ENCODE data around the gene LIN28A.
"Not testable (repeated sequence)": the region's sequence is repeated elsewhere in the genome, so short reads cannot be mapped to it uniquely, and the experiment has no call there.

Gene LIN28A

DNA sequence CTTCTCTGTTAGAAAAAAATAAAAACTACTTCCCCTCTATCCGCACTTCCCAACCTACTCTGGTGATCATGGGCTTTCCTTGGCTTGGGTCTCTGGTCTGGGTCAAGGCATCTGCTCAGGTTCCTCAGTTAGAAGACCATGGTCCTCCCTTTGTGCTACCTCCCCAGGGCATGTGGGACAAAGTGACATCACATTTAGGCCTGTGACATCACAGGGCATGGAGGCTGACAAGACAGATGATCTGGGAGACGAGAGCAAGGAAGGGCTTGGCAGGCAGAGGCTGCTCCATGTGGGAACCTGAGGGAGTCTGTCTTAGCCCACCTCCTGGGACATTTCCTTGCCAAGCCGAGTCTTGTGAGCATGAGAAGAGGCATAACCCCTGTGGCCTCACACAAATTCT is 38.0 kb upstream of the LIN28A start, which contains the start of gene ZNF683:
Gene ZNF683, minus strand, starts transcription at position 140 of the 400 bp plus-strand sequence. CDS start 4,179 bp downstream, outside the sequence.
- not testable (repeated sequence) for H3K4me1 ChIP-seq (ENCODE audit: control insufficient read depth, insufficient read depth, low read length); H3K9ac ChIP-seq (ENCODE audit: low read depth, low read length); H3K36me3 ChIP-seq (ENCODE audit: insufficient read depth, low read length); H3K4me2 ChIP-seq (ENCODE audit: low read length); H3K4me3 ChIP-seq (ENCODE audit: low read length); H3K9me3 ChIP-seq (replicated peaks; ENCODE audit: low read length)
- H3K27me3 ChIP-seq (ENCODE audit: control insufficient read depth, insufficient read depth, low read length) = peaks cover 39% of the 10 kb centered on the region

DNA sequence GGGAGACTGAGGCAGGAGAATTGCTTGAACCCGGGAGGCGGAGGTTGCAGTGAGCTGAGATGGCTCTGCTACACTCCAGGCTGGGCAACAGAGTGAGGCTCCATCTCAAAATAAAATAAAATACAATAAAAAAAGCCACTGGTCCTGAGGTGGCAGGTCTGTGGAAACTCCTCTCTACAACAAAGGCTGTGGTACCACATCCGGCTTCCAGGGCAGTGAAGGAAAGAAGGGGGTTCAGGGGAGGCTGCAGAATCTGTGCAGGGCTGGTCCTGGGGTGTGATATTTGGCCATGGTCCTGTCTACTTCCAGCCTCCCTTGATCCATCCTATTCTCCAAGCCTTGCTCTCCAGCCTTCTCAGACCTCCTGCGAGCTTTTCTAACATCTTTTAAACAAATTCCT is 37.3 kb upstream of the LIN28A start:
- no peak overlapping the region for H3K4me2 ChIP-seq (ENCODE audit: low read length)
- no peak overlapping the region for H3K4me3 ChIP-seq (ENCODE audit: low read length)
- no peaks in the 10 kb centered on the region for H3K9me3 ChIP-seq (replicated peaks; ENCODE audit: low read length)
- H3K4me1 ChIP-seq (ENCODE audit: control insufficient read depth, insufficient read depth, low read length) = peaks cover 12% of the 10 kb centered on the region
- H3K9ac ChIP-seq (ENCODE audit: low read depth, low read length) = no peak overlapping the region
- no peaks in the 10 kb centered on the region for H3K36me3 ChIP-seq (ENCODE audit: insufficient read depth, low read length)
- H3K27me3 ChIP-seq (ENCODE audit: control insufficient read depth, insufficient read depth, low read length) = peaks cover 32% of the 10 kb centered on the region

- no peak overlapping the region for H3K4me2 ChIP-seq (ENCODE audit: low read length)
- no peak overlapping the region for H3K9ac ChIP-seq (ENCODE audit: low read depth, low read length)
- H3K27me3 ChIP-seq (ENCODE audit: control insufficient read depth, insufficient read depth, low read length) = peaks cover 29% of the 10 kb centered on the region
- peaks cover 17% of the 10 kb centered on the region for H3K4me1 ChIP-seq (ENCODE audit: control insufficient read depth, insufficient read depth, low read length)
- H3K9me3 ChIP-seq (replicated peaks; ENCODE audit: low read length) = no peaks in the 10 kb centered on the region
- H3K4me3 ChIP-seq (ENCODE audit: low read length) = no peak overlapping the region
- H3K36me3 ChIP-seq (ENCODE audit: insufficient read depth, low read length) = no peaks in the 10 kb centered on the region
Measured at GRCh38 chr1:26373789-26374188, 36.8 kb upstream of the LIN28A start.

DNA sequence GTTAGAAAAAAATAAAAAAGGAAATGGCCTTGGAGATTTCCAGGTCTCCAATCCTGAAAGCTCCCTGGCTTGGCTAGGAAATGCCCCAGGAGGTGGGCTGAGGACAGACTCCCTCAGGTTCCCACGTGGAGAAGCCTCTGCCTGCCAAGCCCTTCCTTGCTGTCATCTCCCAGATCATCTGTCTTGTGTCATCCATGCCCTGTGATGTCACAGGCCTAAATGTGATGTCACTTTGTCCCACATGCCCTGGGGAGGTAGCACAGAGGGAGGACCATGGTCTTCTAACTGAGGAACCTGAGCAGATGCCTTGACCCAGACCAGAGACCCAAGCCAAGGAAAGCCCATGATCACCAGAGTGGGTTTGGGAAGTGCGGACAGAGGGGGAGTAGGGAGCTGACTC is 36.3 kb upstream of the LIN28A start:
- not testable (repeated sequence) for H3K36me3 ChIP-seq (ENCODE audit: insufficient read depth, low read length); H3K4me2 ChIP-seq (ENCODE audit: low read length); H3K9ac ChIP-seq (ENCODE audit: low read depth, low read length); H3K9me3 ChIP-seq (replicated peaks; ENCODE audit: low read length); H3K4me3 ChIP-seq (ENCODE audit: low read length)
- H3K27me3 ChIP-seq (ENCODE audit: control insufficient read depth, insufficient read depth, low read length) = peaks cover 29% of the 10 kb centered on the region
- H3K4me1 ChIP-seq (ENCODE audit: control insufficient read depth, insufficient read depth, low read length) = peaks cover 18% of the 10 kb centered on the region

DNA sequence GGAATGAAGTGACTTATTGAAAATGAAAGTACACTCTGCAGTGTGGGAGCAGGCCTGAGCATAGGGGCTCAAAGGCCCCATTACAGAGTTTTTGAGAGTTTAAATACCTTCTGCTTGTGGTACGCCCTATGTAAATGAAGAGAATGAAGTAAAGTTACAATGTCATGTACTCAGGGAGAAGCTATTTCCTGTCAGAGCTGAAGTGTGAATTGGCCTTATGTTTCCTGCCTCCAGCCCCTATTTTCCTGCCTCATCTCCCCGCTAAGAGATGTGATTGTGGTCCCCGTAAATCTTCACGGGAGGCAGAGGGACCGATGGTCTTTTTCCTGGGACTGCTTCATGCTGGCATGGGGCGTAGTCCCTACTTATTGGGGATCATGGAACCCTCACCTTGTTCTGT is 35.5 kb upstream of the LIN28A start:
- no peaks in the 10 kb centered on the region for H3K9me3 ChIP-seq (replicated peaks; ENCODE audit: low read length)
- H3K36me3 ChIP-seq (ENCODE audit: insufficient read depth, low read length) = no peaks in the 10 kb centered on the region
- no peak overlapping the region for H3K4me2 ChIP-seq (ENCODE audit: low read length)
- H3K4me1 ChIP-seq (ENCODE audit: control insufficient read depth, insufficient read depth, low read length) = peaks cover 18% of the 10 kb centered on the region
- peaks cover 28% of the 10 kb centered on the region for H3K27me3 ChIP-seq (ENCODE audit: control insufficient read depth, insufficient read depth, low read length)
- H3K4me3 ChIP-seq (ENCODE audit: low read length) = no peak overlapping the region
- no peak overlapping the region for H3K9ac ChIP-seq (ENCODE audit: low read depth, low read length)

- no peak overlapping the region for H3K4me2 ChIP-seq (ENCODE audit: low read length)
- H3K4me1 ChIP-seq (ENCODE audit: control insufficient read depth, insufficient read depth, low read length) = peaks cover 18% of the 10 kb centered on the region
- no peaks in the 10 kb centered on the region for H3K9me3 ChIP-seq (replicated peaks; ENCODE audit: low read length)
- H3K9ac ChIP-seq (ENCODE audit: low read depth, low read length) = no peak overlapping the region
- no peak overlapping the region for H3K4me3 ChIP-seq (ENCODE audit: low read length)
- H3K27me3 ChIP-seq (ENCODE audit: control insufficient read depth, insufficient read depth, low read length) = peaks cover 20% of the 10 kb centered on the region
- no peaks in the 10 kb centered on the region for H3K36me3 ChIP-seq (ENCODE audit: insufficient read depth, low read length)
Measured at GRCh38 chr1:26376050-26376449, 34.6 kb upstream of the LIN28A start.

GRCh38 chr1:26378088-26378878 is 32.3 kb upstream of the LIN28A start:
- Histone ChIP-seq H3K4me1 (ENCODE audit: control insufficient read depth, insufficient read depth, low read length) (peaks cover 18% of the 10 kb centered on the region), H3K4me3 (ENCODE audit: low read length) (peak overlapping the region; percentile 38), H3K36me3 (ENCODE audit: insufficient read depth, low read length) (no peaks in the 10 kb centered on the region), H3K9me3 (replicated peaks; ENCODE audit: low read length) (no peaks in the 10 kb centered on the region), H3K9ac (ENCODE audit: low read depth, low read length) (no peak overlapping the region), H3K27me3 (ENCODE audit: control insufficient read depth, insufficient read depth, low read length) (peaks cover 11% of the 10 kb centered on the region), H3K4me2 (ENCODE audit: low read length) (peak overlapping the region; percentile 69)

DNA sequence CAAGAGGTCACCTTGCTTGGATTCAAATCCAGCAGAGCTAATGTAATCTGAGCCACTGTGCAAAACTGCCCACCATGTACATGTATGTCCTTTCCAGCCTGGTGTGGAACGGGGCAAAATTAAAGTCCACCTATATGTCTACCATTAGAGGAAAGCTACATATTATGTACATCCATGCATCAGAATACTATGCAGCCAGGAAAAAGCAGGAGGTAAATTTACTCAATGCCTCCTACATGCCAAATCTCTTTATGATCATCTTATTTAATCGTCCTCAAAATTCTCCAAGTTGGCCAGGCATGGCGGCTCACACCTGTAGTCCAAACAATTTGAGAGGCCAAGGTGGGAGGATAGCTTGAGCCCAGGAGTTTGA is 31.8 kb upstream of the LIN28A start:
- peaks cover 6% of the 10 kb centered on the region for H3K27me3 ChIP-seq (ENCODE audit: control insufficient read depth, insufficient read depth, low read length)
- no peaks in the 10 kb centered on the region for H3K9me3 ChIP-seq (replicated peaks; ENCODE audit: low read length)
- H3K9ac ChIP-seq (ENCODE audit: low read depth, low read length) = no peak overlapping the region
- peaks cover 18% of the 10 kb centered on the region for H3K4me1 ChIP-seq (ENCODE audit: control insufficient read depth, insufficient read depth, low read length)
- H3K4me3 ChIP-seq (ENCODE audit: low read length) = no peak overlapping the region
- no peaks in the 10 kb centered on the region for H3K36me3 ChIP-seq (ENCODE audit: insufficient read depth, low read length)
- no peak overlapping the region for H3K4me2 ChIP-seq (ENCODE audit: low read length)

DNA sequence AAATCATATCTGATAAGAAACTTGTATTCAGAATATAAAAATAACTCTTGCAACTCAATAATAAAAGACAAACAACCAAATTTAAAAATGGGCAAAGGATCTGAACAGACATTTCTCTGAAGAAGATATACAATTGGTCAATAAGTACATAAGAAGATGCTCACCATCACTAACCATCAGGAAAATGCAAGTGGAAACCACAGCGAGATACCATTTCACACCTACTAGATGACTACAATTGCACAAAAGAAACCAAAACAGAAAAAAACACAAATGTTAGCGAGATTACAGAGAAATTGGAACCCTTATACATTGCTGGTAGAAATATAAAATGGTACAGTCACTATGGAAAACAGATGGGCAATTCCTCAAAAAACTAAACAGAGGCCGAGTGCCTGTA is 26.5 kb upstream of the LIN28A start:
- H3K4me1 ChIP-seq (ENCODE audit: control insufficient read depth, insufficient read depth, low read length) = peaks cover 12% of the 10 kb centered on the region
- no peaks in the 10 kb centered on the region for H3K36me3 ChIP-seq (ENCODE audit: insufficient read depth, low read length)
- no peak overlapping the region for H3K4me2 ChIP-seq (ENCODE audit: low read length)
- peaks cover 8% of the 10 kb centered on the region for H3K27me3 ChIP-seq (ENCODE audit: control insufficient read depth, insufficient read depth, low read length)
- no peak overlapping the region for H3K4me3 ChIP-seq (ENCODE audit: low read length)
- H3K9ac ChIP-seq (ENCODE audit: low read depth, low read length) = no peak overlapping the region
- H3K9me3 ChIP-seq (replicated peaks; ENCODE audit: low read length) = no peaks in the 10 kb centered on the region

- not testable (repeated sequence) for H3K9me3 ChIP-seq (replicated peaks; ENCODE audit: low read length); H3K36me3 ChIP-seq (ENCODE audit: insufficient read depth, low read length); H3K9ac ChIP-seq (ENCODE audit: low read depth, low read length); H3K4me2 ChIP-seq (ENCODE audit: low read length); H3K4me3 ChIP-seq (ENCODE audit: low read length)
- Histone ChIP-seq H3K27me3 (ENCODE audit: control insufficient read depth, insufficient read depth, low read length) (peaks cover 18% of the 10 kb centered on the region), H3K4me1 (ENCODE audit: control insufficient read depth, insufficient read depth, low read length) (peaks cover 12% of the 10 kb centered on the region)
Measured at GRCh38 chr1:26385063-26385462, 25.6 kb upstream of the LIN28A start.

DNA sequence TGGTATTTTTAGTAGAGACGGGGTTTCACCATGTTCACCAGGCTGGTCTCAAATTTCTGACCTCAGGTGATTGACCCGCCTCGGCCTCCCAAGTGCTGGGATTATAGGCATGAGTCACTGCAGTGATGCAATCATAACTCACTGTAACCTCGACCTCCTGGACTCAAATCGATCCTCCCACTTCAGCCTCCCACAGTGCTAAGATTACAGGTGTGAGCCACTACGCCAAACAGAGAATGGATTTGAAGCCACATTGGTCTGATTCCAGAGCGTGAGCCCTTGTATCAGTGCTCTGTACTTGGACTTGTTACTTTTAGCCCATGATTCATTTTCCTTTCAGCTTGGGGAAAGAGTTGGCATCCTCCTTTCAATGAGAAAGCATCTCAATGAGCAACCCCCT is 23.2 kb upstream of the LIN28A start:
- Histone ChIP-seq H3K27me3 (ENCODE audit: control insufficient read depth, insufficient read depth, low read length) (peaks cover 21% of the 10 kb centered on the region), H3K4me2 (ENCODE audit: low read length) (no peak overlapping the region), H3K9ac (ENCODE audit: low read depth, low read length) (no peak overlapping the region), H3K9me3 (replicated peaks; ENCODE audit: low read length) (no peaks in the 10 kb centered on the region), H3K4me3 (ENCODE audit: low read length) (no peak overlapping the region), H3K4me1 (ENCODE audit: control insufficient read depth, insufficient read depth, low read length) (peaks cover 12% of the 10 kb centered on the region), H3K36me3 (ENCODE audit: insufficient read depth, low read length) (no peaks in the 10 kb centered on the region)

- no peak overlapping the region for H3K9ac ChIP-seq (ENCODE audit: low read depth, low read length)
- H3K4me1 ChIP-seq (ENCODE audit: control insufficient read depth, insufficient read depth, low read length) = peaks cover 12% of the 10 kb centered on the region
- H3K4me2 ChIP-seq (ENCODE audit: low read length) = no peak overlapping the region
Measured at GRCh38 chr1:26388791-26389445, 21.7 kb upstream of the LIN28A start.

More at GRCh38 chr1:26388791-26389445, 21.7 kb upstream of the LIN28A start:
- Histone ChIP-seq H3K9me3 (replicated peaks; ENCODE audit: low read length) (no peaks in the 10 kb centered on the region), H3K27me3 (ENCODE audit: control insufficient read depth, insufficient read depth, low read length) (peaks cover 28% of the 10 kb centered on the region), H3K36me3 (ENCODE audit: insufficient read depth, low read length) (no peaks in the 10 kb centered on the region), H3K4me3 (ENCODE audit: low read length) (no peak overlapping the region)
